ENCODE measurements around the gene TASOR. TPM values are rescaled to one million over a fixed set of nuclear protein-coding genes. Genes with fewer than 3 reads are reported as not detected.
"Not testable (repeated sequence)": the region's sequence is repeated elsewhere in the genome, so short reads cannot be mapped to it uniquely, and the experiment has no call there.

Gene TASOR
- total RNA-seq (ENCODE audit: unreplicated experiment): 42.7 TPM
- long read RNA-seq, partial matches to known transcripts: 0 of 1 reads
- long read RNA-seq, other reads (novel, unspliced or antisense): 1 of 1 reads

GRCh38 chr3:56683122-56683817 is at the start of gene TASOR:
Gene TASOR (minus strand): TSS chr3:56683265. CDS start chr3:56683006, 259 bp downstream.
- Mint-ChIP-seq H3K27me3 (ENCODE audit: unreplicated experiment) (peaks cover 10% of the 10 kb centered on the region), H3K36me3 (ENCODE audit: low read depth, unreplicated experiment) (peaks cover 18% of the 10 kb centered on the region), H3K4me3 (ENCODE audit: unreplicated experiment) (peak within 1 kb of the TSS; percentile 91), H3K27ac (ENCODE audit: unreplicated experiment) (peak within 1 kb of the TSS; percentile 87), H3K4me1 (ENCODE audit: unreplicated experiment) (peaks cover 12% of the 10 kb centered on the region), H3K9me3 (ENCODE audit: unreplicated experiment) (no peaks in the 10 kb centered on the region)
- peak; percentile 78 for DNase-seq (ENCODE audit: low spot score)
- TF ChIP-seq CTCF (IDR thresholded peaks at IDR 0.05; ENCODE audit: unreplicated experiment): no peak

GRCh38 chr3:56732109-56732508 is 49.0 kb upstream of the TASOR start:
- Mint-ChIP-seq H3K9me3 (ENCODE audit: unreplicated experiment) (no peaks in the 10 kb centered on the region), H3K27me3 (ENCODE audit: unreplicated experiment) (no peaks in the 10 kb centered on the region), H3K36me3 (ENCODE audit: low read depth, unreplicated experiment) (no peaks in the 10 kb centered on the region), H3K27ac (ENCODE audit: unreplicated experiment) (no peak overlapping the region), H3K4me3 (ENCODE audit: unreplicated experiment) (no peak overlapping the region), H3K4me1 (ENCODE audit: unreplicated experiment) (no peaks in the 10 kb centered on the region)
- no peak for DNase-seq (ENCODE audit: low spot score)
- TF ChIP-seq CTCF (IDR thresholded peaks at IDR 0.05; ENCODE audit: unreplicated experiment): no peak

GRCh38 chr3:56725175-56725574 is 42.1 kb upstream of the TASOR start:
- Mint-ChIP-seq H3K4me3 (ENCODE audit: unreplicated experiment) (no peak overlapping the region), H3K4me1 (ENCODE audit: unreplicated experiment) (no peaks in the 10 kb centered on the region), H3K9me3 (ENCODE audit: unreplicated experiment) (no peaks in the 10 kb centered on the region), H3K27ac (ENCODE audit: unreplicated experiment) (no peak overlapping the region), H3K27me3 (ENCODE audit: unreplicated experiment) (no peaks in the 10 kb centered on the region), H3K36me3 (ENCODE audit: low read depth, unreplicated experiment) (peaks cover 1% of the 10 kb centered on the region)
- TF ChIP-seq CTCF (IDR thresholded peaks at IDR 0.05; ENCODE audit: unreplicated experiment): no peak
- DNase-seq (ENCODE audit: low spot score): no peak

GRCh38 chr3:56724676-56725075 is 41.6 kb upstream of the TASOR start:
- TF ChIP-seq CTCF (IDR thresholded peaks at IDR 0.05; ENCODE audit: unreplicated experiment): no peak
- H3K36me3 Mint-ChIP-seq (ENCODE audit: low read depth, unreplicated experiment): peaks cover 6% of the 10 kb centered on the region
- no peaks in the 10 kb centered on the region for H3K4me1 Mint-ChIP-seq (ENCODE audit: unreplicated experiment)
- H3K9me3 Mint-ChIP-seq (ENCODE audit: unreplicated experiment): no peaks in the 10 kb centered on the region
- no peak overlapping the region for H3K27ac Mint-ChIP-seq (ENCODE audit: unreplicated experiment)
- no peak for DNase-seq (ENCODE audit: low spot score)
- peaks cover 1% of the 10 kb centered on the region for H3K27me3 Mint-ChIP-seq (ENCODE audit: unreplicated experiment)
- no peak overlapping the region for H3K4me3 Mint-ChIP-seq (ENCODE audit: unreplicated experiment)

GRCh38 chr3:56720849-56721248 is 37.8 kb upstream of the TASOR start:
- H3K36me3 Mint-ChIP-seq (ENCODE audit: low read depth, unreplicated experiment): peaks cover 13% of the 10 kb centered on the region
- H3K4me1 Mint-ChIP-seq (ENCODE audit: unreplicated experiment): peaks cover 3% of the 10 kb centered on the region
- no peak overlapping the region for H3K27ac Mint-ChIP-seq (ENCODE audit: unreplicated experiment)
- H3K4me3 Mint-ChIP-seq (ENCODE audit: unreplicated experiment): no peak overlapping the region
- TF ChIP-seq CTCF (IDR thresholded peaks at IDR 0.05; ENCODE audit: unreplicated experiment): no peak
- peaks cover 6% of the 10 kb centered on the region for H3K9me3 Mint-ChIP-seq (ENCODE audit: unreplicated experiment)
- H3K27me3 Mint-ChIP-seq (ENCODE audit: unreplicated experiment): peaks cover 1% of the 10 kb centered on the region
- DNase-seq (ENCODE audit: low spot score): no peak

- H3K4me1 Mint-ChIP-seq (ENCODE audit: unreplicated experiment); H3K9me3 Mint-ChIP-seq (ENCODE audit: unreplicated experiment); H3K27ac Mint-ChIP-seq (ENCODE audit: unreplicated experiment); H3K4me3 Mint-ChIP-seq (ENCODE audit: unreplicated experiment); H3K27me3 Mint-ChIP-seq (ENCODE audit: unreplicated experiment); DNase-seq (ENCODE audit: low spot score): not testable (repeated sequence)
- peaks cover 13% of the 10 kb centered on the region for H3K36me3 Mint-ChIP-seq (ENCODE audit: low read depth, unreplicated experiment)
Measured at GRCh38 chr3:56718809-56719208, 35.7 kb upstream of the TASOR start.
